Hepatocyte (in vitro differentiated cells): ENCODE data around the gene RARG. TPM values are rescaled to one million over a fixed set of nuclear protein-coding genes. Genes with fewer than 3 reads are reported as not detected.
A peak's percentile ranks its signal among the peaks of the same experiment; 100 is the strongest.

Source experiments
- DNase-seq: peaks from one replicate; pipeline ENCODE4 v3.0.0-alpha.2; 2016; ENCODE audit warnings: low spot score
- H2AFZ ChIP-seq: fragments of 200-600 bp; sonication (generic); 2 replicates; pipeline ENCODE4 v1.6.0; 2016; ENCODE audit warnings: antibody characterized with exemption, mild to moderate bottlenecking
- H3K27ac ChIP-seq: fragments of 200-600 bp; sonication (generic); 2 replicates; pipeline ENCODE4 v1.5.1; 2016; ENCODE audit warnings: mild to moderate bottlenecking
- H3K27me3 ChIP-seq: fragments of 200-600 bp; sonication (generic); 2 replicates; pipeline ENCODE4 v1.6.1; 2016
- H3K36me3 ChIP-seq: fragments of 200-600 bp; sonication (generic); replicated peaks from 2 replicates; pipeline ENCODE4 v1.5.1; 2016; ENCODE audit warnings: low read depth; ENCODE audit not compliant: insufficient read depth
- H3K4me1 ChIP-seq: fragments of 200-600 bp; sonication (generic); 2 replicates; pipeline ENCODE4 v1.5.1; 2016; ENCODE audit warnings: mild to moderate bottlenecking, moderate library complexity; ENCODE audit not compliant: insufficient read depth
- H3K4me2 ChIP-seq: fragments of 200-600 bp; sonication (generic); 2 replicates; pipeline ENCODE4 v1.6.0; 2016
- H3K4me3 ChIP-seq: fragments of 200-600 bp; sonication (generic); 2 replicates; pipeline ENCODE4 v1.5.1; 2016; ENCODE audit warnings: mild to moderate bottlenecking
- H3K79me2 ChIP-seq: fragments of 200-600 bp; sonication (generic); 2 replicates; pipeline ENCODE4 v1.6.0; 2017; ENCODE audit warnings: mild to moderate bottlenecking
- H3K9me2 ChIP-seq: fragments of 200-600 bp; sonication (generic); replicated peaks from 2 replicates; pipeline ENCODE4 v1.6.0; 2017; ENCODE audit warnings: mild to moderate bottlenecking; ENCODE audit not compliant: insufficient read depth
- H3K9me3 ChIP-seq: fragments of 200-600 bp; sonication (generic); 2 replicates; pipeline ENCODE4 v1.5.1; 2016; ENCODE audit warnings: low read depth, mild to moderate bottlenecking
- H4K20me1 ChIP-seq: fragments of 200-600 bp; sonication (generic); 2 replicates; pipeline ENCODE4 v1.6.0; 2016; ENCODE audit warnings: mild to moderate bottlenecking; ENCODE audit not compliant: insufficient read depth, poor library complexity, severe bottlenecking
- EZH2 ChIP-seq: fragments of 200-600 bp; sonication (generic); IDR thresholded peaks from 2 replicates; pipeline ENCODE4 v1.6.1; 2016; ENCODE audit warnings: antibody characterized with exemption, mild to moderate bottlenecking, borderline replicate concordance
- EZH2phosphoT487 ChIP-seq: fragments of 200-600 bp; sonication (generic); IDR thresholded peaks from one replicate; pipeline ENCODE4 v1.6.1; 2018; ENCODE audit warnings: antibody characterized with exemption, mild to moderate bottlenecking, low read depth, moderate library complexity; ENCODE audit not compliant: unreplicated experiment, severe bottlenecking
- WGBS: methylation state at CpG from one replicate; pipeline ENCODE4 v1.1.6; 2016; ENCODE audit warnings: low lambda C conversion rate; ENCODE audit errors: missing lambda C conversion rate; 5-methylcytosine and 5-hydroxymethylcytosine counted together
- polyA plus RNA-seq: library from polyadenylated mRNA; unstranded; fragments of >200 nt; fragmentation: Nextera tagmentation; extraction: Ambion mirVana; gene quantifications from 2 replicates; pipeline ENCODE4 v1.2.1, GENCODE V29; 2016
- total RNA-seq: library from RNA; depleted of rRNA; stranded (reverse); fragments of >200 nt; gene quantifications from 2 replicates; pipeline ENCODE4 v1.2.3, GENCODE V29; 2014
- TF ChIP-seq, protein P1 (sequence below): fragments of 200-600 bp; sonication (generic); IDR thresholded peaks from 2 replicates; pipeline ENCODE4 v1.5.1; 2016; ENCODE audit warnings: antibody characterized with exemption, mild to moderate bottlenecking; ENCODE audit not compliant: poor library complexity

Gene RARG
- total and polyA plus RNA-seq, 2 experiments from 2014 or later = 20.9 to 28.1 TPM

DNA sequence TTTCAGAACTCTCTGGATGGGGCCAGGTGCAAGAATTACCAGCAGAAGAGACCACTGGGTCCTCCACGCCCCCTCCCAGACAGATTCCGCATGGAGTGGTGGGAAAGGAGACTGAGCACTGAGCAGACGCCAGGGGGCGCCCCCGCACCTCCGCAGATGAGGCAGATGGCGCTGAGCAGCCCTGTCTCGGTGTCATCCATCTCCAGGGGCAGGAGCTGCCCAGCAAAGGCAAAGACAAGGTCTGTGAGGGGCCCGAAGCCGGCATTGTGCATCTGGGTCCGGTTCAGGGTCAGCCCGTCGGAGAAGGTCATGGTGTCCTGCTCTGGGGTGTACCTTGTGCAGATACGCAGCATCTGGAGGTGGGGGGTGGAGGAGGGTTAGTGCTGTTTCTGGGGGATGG is 18.7 kb downstream of the RARG start:
- Histone ChIP-seq H3K4me1 (peaks cover 30% of the 10 kb centered on the region), H3K9me3 (no peaks in the 10 kb centered on the region), H3K4me3 (no peak overlapping the region), H4K20me1 (peaks cover 21% of the 10 kb centered on the region), H3K9me2 (no peaks in the 10 kb centered on the region), H3K36me3 (no peaks in the 10 kb centered on the region), H3K27ac (no peak overlapping the region), H2AFZ (no peak overlapping the region), H3K79me2 (peaks cover 40% of the 10 kb centered on the region), H3K27me3 (no peaks in the 10 kb centered on the region), H3K4me2 (no peak overlapping the region)
- WGBS = 18% methylated on average over 14 of the region's 14 CpGs
- TF ChIP-seq EZH2phosphoT487 (no peak), EZH2 (no peak)
- TF ChIP-seq, protein P1, sequence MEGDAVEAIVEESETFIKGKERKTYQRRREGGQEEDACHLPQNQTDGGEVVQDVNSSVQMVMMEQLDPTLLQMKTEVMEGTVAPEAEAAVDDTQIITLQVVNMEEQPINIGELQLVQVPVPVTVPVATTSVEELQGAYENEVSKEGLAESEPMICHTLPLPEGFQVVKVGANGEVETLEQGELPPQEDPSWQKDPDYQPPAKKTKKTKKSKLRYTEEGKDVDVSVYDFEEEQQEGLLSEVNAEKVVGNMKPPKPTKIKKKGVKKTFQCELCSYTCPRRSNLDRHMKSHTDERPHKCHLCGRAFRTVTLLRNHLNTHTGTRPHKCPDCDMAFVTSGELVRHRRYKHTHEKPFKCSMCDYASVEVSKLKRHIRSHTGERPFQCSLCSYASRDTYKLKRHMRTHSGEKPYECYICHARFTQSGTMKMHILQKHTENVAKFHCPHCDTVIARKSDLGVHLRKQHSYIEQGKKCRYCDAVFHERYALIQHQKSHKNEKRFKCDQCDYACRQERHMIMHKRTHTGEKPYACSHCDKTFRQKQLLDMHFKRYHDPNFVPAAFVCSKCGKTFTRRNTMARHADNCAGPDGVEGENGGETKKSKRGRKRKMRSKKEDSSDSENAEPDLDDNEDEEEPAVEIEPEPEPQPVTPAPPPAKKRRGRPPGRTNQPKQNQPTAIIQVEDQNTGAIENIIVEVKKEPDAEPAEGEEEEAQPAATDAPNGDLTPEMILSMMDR = peak; percentile 93
- DNase-seq = peak; percentile 90

DNA sequence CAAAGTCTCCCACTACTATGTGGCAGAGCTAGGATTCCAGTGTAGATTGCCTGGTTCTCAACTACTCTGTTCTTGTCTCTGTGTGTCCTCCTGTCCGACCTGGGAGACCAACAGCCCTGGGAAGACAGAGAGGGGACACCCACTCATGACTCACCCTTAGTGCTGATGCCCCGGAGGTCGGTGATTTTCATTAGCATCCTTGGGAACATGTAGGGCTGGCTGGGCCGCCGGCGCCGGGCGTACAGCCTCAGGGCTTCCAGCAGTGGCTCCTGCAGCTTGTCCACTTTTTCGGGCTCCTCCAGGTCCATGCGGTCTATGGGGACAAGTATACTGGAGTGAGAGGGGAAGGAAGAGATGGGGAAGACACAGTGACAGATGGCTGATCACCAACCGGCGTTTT is 19.1 kb downstream of the RARG start:
- Histone ChIP-seq H3K4me3 (no peak overlapping the region), H3K79me2 (peaks cover 36% of the 10 kb centered on the region), H3K27me3 (no peaks in the 10 kb centered on the region), H3K9me3 (no peaks in the 10 kb centered on the region), H3K4me2 (no peak overlapping the region), H3K27ac (no peak overlapping the region), H2AFZ (no peak overlapping the region), H3K36me3 (no peaks in the 10 kb centered on the region), H3K4me1 (peaks cover 26% of the 10 kb centered on the region), H3K9me2 (no peaks in the 10 kb centered on the region), H4K20me1 (peaks cover 21% of the 10 kb centered on the region)
- TF ChIP-seq EZH2phosphoT487 (no peak), EZH2 (no peak)
- TF ChIP-seq, protein P1 = no peak
- WGBS = 65% methylated on average over 12 of the region's 12 CpGs
- DNase-seq = no peak

DNA sequence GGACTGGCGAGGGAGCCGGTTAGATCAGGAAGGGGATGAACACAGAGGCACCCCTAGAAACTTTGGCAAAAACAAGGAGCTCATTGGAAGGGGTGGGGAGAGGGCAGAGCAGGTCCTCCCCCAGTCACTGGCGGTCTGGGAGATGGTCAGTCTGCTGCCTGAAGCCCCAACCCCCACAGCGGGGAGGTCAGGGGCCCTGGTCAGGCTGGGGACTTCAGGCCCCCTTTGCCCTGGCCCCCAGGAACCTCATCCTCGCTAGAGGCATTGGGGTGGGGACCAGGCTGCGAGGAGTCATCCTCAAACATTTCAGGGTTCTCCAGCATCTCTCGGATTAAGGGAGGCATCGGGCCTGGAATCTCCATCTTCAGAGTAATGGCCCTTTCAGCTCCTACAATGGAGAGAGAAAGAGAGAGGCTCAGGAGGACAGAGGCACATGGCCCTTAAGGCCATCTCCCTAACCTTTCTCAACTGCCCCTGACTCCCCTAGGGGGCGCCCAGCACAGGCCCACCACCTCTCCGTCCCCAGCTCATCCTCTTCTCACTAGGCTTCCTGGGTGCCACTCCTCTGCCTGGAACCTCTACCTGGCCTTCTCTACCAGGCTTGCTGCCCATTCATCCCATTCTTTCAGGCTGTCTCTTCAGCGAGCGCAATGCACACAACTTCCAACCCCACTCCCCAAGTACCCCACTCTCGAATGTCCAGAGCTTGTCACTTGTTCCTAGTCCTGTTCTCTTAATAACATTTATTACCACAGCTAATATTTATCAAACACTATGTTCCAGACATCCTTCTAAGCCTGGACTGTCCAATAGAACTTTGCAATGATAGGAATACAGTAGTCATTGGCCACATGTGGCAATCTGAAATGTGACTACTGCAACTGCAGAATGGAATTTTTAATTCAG is 20.3 kb downstream of the RARG start:
- Histone ChIP-seq H4K20me1 (peaks cover 21% of the 10 kb centered on the region), H3K4me2 (no peak overlapping the region), H2AFZ (no peak overlapping the region), H3K79me2 (peaks cover 24% of the 10 kb centered on the region), H3K36me3 (no peaks in the 10 kb centered on the region), H3K4me3 (no peak overlapping the region), H3K27ac (no peak overlapping the region), H3K27me3 (no peaks in the 10 kb centered on the region), H3K9me3 (no peaks in the 10 kb centered on the region), H3K4me1 (peaks cover 14% of the 10 kb centered on the region), H3K9me2 (no peaks in the 10 kb centered on the region)
- TF ChIP-seq, protein P1 = peak; percentile 20
- TF ChIP-seq EZH2phosphoT487 = no peak
- TF ChIP-seq EZH2 = no peak
- no peak for DNase-seq
- 89% methylated on average over 13 of the region's 13 CpGs for WGBS
